Endothelial cell (in vitro differentiated cells): Measurements from ENCODE around the gene SAMD11. TPM values are rescaled to one million over a fixed set of nuclear protein-coding genes. Genes with fewer than 3 reads are reported as not detected.

Experiments
- DNase-seq: peaks from one replicate; pipeline ENCODE4 v3.0.0; 2021; ENCODE audit warnings: low spot score
- H3K27ac Mint-ChIP-seq: one replicate; pipeline ENCODE4 v1.8.0; 2021; ENCODE audit warnings: mixed read lengths, inconsistent platforms; ENCODE audit not compliant: unreplicated experiment
- H3K27me3 Mint-ChIP-seq: one replicate; pipeline ENCODE4 v1.8.0; 2021; ENCODE audit warnings: mild to moderate bottlenecking, moderate library complexity, mixed read lengths, inconsistent platforms; ENCODE audit not compliant: unreplicated experiment
- H3K36me3 Mint-ChIP-seq: one replicate; pipeline ENCODE4 v1.8.0; 2021; ENCODE audit warnings: mild to moderate bottlenecking, low read depth, mixed read lengths, inconsistent platforms; ENCODE audit not compliant: unreplicated experiment
- H3K4me1 Mint-ChIP-seq: one replicate; pipeline ENCODE4 v1.8.0; 2021; ENCODE audit warnings: mild to moderate bottlenecking, mixed read lengths, inconsistent platforms; ENCODE audit not compliant: unreplicated experiment
- H3K4me3 Mint-ChIP-seq: one replicate; pipeline ENCODE4 v1.8.0; 2021; ENCODE audit warnings: mild to moderate bottlenecking, mixed read lengths, inconsistent platforms; ENCODE audit not compliant: unreplicated experiment
- H3K9me3 Mint-ChIP-seq: one replicate; pipeline ENCODE4 v1.8.0; 2021; ENCODE audit warnings: mixed read lengths, inconsistent platforms; ENCODE audit not compliant: unreplicated experiment
- total RNA-seq: library from RNA; stranded (reverse); fragmentation: NEBNext Ultra II Directional; extraction: Animal tissue kit (Norgen Biotek cat#: 25700); gene quantifications from one replicate; pipeline ENCODE4 v1.2.1, GENCODE V29; 2021; ENCODE audit not compliant: unreplicated experiment
- TF ChIP-seq, protein P1 (sequence below): fragments of 200-600 bp; sonication (generic); IDR thresholded peaks from one replicate; pipeline ENCODE4 v1.5.0; 2021; ENCODE audit warnings: antibody characterized with exemption; ENCODE audit not compliant: unreplicated experiment

The SAMD11 gene
- total RNA-seq, 1 donor from 2014 or later: not detected

DNA sequence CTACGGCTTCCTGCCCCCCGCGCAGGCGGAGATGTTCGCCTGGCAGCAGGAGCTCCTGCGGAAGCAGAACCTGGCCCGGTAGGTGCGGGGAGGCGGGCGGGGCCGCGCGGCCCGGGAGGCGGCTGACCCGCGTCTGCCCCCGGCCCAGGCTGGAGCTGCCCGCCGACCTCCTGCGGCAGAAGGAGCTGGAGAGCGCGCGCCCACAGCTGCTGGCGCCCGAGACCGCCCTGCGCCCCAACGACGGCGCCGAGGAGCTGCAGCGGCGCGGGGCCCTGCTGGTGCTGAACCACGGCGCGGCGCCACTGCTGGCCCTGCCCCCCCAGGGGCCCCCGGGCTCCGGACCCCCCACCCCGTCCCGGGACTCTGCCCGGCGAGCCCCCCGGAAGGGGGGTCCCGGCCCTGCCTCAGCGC lies 18.7 kb downstream of the SAMD11 start:
- Mint-ChIP-seq H3K9me3 (no peaks in the 10 kb centered on the region), H3K27me3 (peaks cover 12% of the 10 kb centered on the region), H3K4me1 (no peaks in the 10 kb centered on the region), H3K27ac (no peak overlapping the region), H3K4me3 (no peak overlapping the region), H3K36me3 (peaks cover 9% of the 10 kb centered on the region)
- TF ChIP-seq, protein P1, sequence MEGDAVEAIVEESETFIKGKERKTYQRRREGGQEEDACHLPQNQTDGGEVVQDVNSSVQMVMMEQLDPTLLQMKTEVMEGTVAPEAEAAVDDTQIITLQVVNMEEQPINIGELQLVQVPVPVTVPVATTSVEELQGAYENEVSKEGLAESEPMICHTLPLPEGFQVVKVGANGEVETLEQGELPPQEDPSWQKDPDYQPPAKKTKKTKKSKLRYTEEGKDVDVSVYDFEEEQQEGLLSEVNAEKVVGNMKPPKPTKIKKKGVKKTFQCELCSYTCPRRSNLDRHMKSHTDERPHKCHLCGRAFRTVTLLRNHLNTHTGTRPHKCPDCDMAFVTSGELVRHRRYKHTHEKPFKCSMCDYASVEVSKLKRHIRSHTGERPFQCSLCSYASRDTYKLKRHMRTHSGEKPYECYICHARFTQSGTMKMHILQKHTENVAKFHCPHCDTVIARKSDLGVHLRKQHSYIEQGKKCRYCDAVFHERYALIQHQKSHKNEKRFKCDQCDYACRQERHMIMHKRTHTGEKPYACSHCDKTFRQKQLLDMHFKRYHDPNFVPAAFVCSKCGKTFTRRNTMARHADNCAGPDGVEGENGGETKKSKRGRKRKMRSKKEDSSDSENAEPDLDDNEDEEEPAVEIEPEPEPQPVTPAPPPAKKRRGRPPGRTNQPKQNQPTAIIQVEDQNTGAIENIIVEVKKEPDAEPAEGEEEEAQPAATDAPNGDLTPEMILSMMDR: no peak
- DNase-seq: no peak

DNA sequence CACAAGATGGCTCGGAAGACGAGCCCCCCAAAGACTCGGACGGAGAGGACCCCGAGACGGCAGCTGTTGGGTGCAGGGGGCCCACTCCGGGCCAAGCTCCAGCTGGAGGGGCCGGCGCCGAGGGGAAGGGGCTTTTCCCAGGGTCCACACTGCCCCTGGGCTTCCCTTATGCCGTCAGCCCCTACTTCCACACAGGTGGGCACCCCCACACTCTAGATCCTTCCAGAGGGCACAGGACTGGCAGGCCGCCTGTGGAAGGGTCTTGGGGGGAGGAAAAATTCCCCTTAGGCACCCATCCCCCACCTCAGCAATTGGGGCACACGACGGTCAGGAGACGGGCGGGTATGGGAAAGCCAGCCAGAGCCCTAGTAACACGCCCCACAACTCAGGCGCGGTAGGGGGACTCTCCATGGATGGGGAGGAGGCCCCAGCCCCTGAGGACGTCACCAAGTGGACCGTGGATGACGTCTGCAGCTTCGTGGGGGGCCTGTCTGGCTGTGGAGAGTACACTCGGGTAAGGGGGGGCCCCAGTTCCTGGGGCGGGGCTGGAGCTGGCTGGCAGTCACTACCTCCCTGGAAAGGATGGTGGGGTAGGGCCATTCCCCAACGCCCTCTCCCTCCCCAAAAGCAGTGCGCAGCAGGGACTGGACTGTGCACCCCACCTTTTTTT lies 19.3 kb downstream of the SAMD11 start:
- DNase-seq: no peak
- Mint-ChIP-seq H3K9me3 (no peaks in the 10 kb centered on the region), H3K4me1 (no peaks in the 10 kb centered on the region), H3K27ac (no peak overlapping the region), H3K27me3 (peaks cover 10% of the 10 kb centered on the region), H3K4me3 (no peak overlapping the region), H3K36me3 (peaks cover 9% of the 10 kb centered on the region)
- TF ChIP-seq, protein P1: no peak

DNA sequence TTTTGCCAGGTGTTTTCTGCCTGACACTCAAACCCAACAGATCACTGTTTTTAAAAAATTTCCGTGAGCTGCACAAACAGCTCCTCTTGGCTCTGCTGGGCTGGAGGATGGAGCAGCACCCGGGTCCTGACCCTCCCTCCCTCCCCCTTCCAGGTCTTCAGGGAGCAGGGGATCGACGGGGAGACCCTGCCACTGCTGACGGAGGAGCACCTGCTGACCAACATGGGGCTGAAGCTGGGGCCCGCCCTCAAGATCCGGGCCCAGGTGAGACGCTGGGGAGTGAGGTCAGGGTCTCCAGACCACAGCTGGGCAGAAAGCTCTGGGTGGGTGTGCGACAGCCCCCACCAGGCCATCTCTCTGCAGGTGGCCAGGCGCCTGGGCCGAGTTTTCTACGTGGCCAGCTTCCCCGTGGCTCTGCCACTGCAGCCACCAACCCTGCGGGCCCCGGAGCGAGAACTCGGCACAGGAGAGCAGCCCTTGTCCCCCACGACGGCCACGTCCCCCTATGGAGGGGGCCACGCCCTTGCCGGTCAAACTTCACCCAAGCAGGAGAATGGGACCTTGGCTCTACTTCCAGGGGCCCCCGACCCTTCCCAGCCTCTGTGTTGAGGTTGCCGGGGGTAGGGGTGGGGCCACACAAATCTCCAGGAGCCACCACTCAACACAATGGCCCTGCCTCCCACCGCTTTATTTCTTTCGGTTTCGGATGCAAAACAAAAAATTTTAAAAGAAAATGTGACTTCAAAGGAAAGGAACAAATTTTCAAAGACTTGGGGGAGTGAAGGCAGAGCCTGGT lies 20.0 kb downstream of the SAMD11 start:
- Mint-ChIP-seq H3K9me3 (no peaks in the 10 kb centered on the region), H3K4me1 (no peaks in the 10 kb centered on the region), H3K27ac (no peak overlapping the region), H3K4me3 (no peak overlapping the region), H3K36me3 (peaks cover 11% of the 10 kb centered on the region), H3K27me3 (peaks cover 10% of the 10 kb centered on the region)
- no peak for DNase-seq
- TF ChIP-seq, protein P1: no peak

DNA sequence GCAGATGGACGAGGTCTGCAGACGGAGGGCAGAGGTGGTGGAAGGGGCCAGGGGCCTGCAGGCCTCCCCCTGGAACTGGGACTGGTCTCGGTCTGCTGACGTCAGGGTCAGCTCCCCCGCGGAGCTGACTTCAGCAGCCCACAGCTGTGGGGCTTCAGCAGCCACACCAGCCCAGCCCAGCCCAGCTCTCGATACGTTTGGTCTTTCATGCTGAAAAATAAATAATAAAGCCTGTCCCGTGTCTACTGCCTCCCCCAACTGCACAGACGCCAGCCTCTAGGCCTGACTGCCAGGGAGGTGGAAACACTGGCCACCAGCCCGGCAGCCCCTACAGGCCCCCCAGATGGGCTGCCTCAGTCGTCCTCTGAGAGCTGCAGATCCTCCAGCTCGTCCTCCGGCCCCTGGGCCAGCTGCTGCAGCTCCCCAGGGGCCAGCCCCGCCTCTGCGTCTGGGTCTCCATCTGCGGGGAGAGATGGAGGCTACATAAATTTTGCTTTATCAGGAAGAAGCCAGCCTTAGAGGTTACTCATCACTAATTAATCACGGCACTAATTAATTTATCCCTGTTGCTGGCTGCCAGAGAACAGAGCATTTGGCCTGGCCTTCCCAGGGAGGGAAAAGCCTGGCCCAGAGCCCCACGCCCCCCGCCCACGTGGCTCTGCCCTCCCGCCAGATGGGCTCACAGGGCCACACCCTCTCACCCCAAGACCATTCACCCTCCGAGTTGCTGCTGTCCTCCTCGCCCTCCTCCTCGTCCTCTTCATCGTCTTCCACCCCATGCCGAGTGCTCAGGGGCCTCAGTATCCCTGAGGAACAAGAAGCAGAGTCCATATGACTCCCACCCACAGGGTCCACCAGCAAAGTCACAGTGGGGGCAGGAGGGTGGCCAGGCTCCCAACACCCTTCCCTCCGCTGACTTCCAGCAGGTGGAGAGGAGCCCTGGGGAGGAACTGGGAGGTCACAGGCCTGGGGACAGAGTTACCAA lies 20.9 kb downstream of the SAMD11 start:
- Mint-ChIP-seq H3K9me3 (no peaks in the 10 kb centered on the region), H3K27ac (no peak overlapping the region), H3K36me3 (peaks cover 17% of the 10 kb centered on the region), H3K4me1 (no peaks in the 10 kb centered on the region), H3K4me3 (no peak overlapping the region), H3K27me3 (peaks cover 10% of the 10 kb centered on the region)
- TF ChIP-seq, protein P1: no peak
- no peak for DNase-seq
